WTC11 (cell line): ENCODE results near the gene U2SURP. TPM values are rescaled to one million over a fixed set of nuclear protein-coding genes. Genes with fewer than 3 reads are reported as not detected.
A peak's percentile ranks its signal among the peaks of the same experiment; 100 is the strongest.

ENCODE experiments used
- ARID4B ChIP-seq: sonication (generic); formaldehyde crosslinking; IDR thresholded peaks from 2 replicates; pipeline ENCODE4 v1.8.0; 2023; ENCODE audit warnings: missing genetic modification reagents, mild to moderate bottlenecking, borderline replicate concordance
- CBFB ChIP-seq: sonication (generic); formaldehyde crosslinking; IDR thresholded peaks from 2 replicates; pipeline ENCODE4 v1.8.1; 2022; ENCODE audit warnings: mild to moderate bottlenecking, low read depth, missing genetic modification reagents
- E2F1 ChIP-seq: sonication (generic); formaldehyde crosslinking; IDR thresholded peaks from 2 replicates; pipeline ENCODE4 v1.8.0; 2022; ENCODE audit warnings: mild to moderate bottlenecking, missing genetic modification reagents
- FOXJ3 ChIP-seq: sonication (generic); formaldehyde crosslinking; IDR thresholded peaks from 2 replicates; pipeline ENCODE4 v1.9.0; 2021; ENCODE audit warnings: missing genetic modification reagents, mild to moderate bottlenecking, borderline replicate concordance
- FOXP1 ChIP-seq: sonication (generic); formaldehyde crosslinking; IDR thresholded peaks from 2 replicates; pipeline ENCODE4 v1.8.0; 2022; ENCODE audit warnings: missing genetic modification reagents, mild to moderate bottlenecking, moderate library complexity, borderline replicate concordance
- GRHL2 ChIP-seq: fragments of 250-450 bp; sonication (Bioruptor Pico); IDR thresholded peaks from 2 replicates; pipeline ENCODE4 v1.8.0; 2022; ENCODE audit warnings: mild to moderate bottlenecking, moderate library complexity; ENCODE audit not compliant: insufficient replicate concordance, severe bottlenecking
- HMGA2 ChIP-seq: fragments of 250-450 bp; sonication (Bioruptor Pico); IDR thresholded peaks from 2 replicates; pipeline ENCODE4 v1.4.0; 2021; ENCODE audit warnings: mild to moderate bottlenecking, moderate library complexity
- IRF2 ChIP-seq: sonication (generic); formaldehyde crosslinking; IDR thresholded peaks from 2 replicates; pipeline ENCODE4 v1.8.0; 2022; ENCODE audit warnings: low read depth, missing genetic modification reagents, borderline replicate concordance
- JUN ChIP-seq: sonication (generic); formaldehyde crosslinking; IDR thresholded peaks from 2 replicates; pipeline ENCODE4 v1.8.0; 2023; ENCODE audit warnings: mild to moderate bottlenecking, missing genetic modification reagents
- KAT7 ChIP-seq: sonication (generic); formaldehyde crosslinking; IDR thresholded peaks from 2 replicates; pipeline ENCODE4 v1.8.1; 2023; ENCODE audit warnings: missing genetic modification reagents, mild to moderate bottlenecking, borderline replicate concordance
- NFYB ChIP-seq: sonication (generic); formaldehyde crosslinking; conservative IDR thresholded peaks from 2 replicates; pipeline ENCODE4 v1.8.0; 2022; ENCODE audit warnings: low read depth, missing genetic modification reagents
- NR1H2 ChIP-seq: sonication (generic); formaldehyde crosslinking; IDR thresholded peaks from 2 replicates; pipeline ENCODE4 v1.9.0; 2021; ENCODE audit warnings: mild to moderate bottlenecking, moderate library complexity, missing genetic modification reagents
- NR3C1 ChIP-seq: sonication (generic); formaldehyde crosslinking; conservative IDR thresholded peaks from 2 replicates; pipeline ENCODE4 v1.8.1; 2023; ENCODE audit warnings: low read depth, mild to moderate bottlenecking, missing genetic modification reagents
- OVOL2 ChIP-seq: fragments of 250-450 bp; sonication (Bioruptor Pico); IDR thresholded peaks from 2 replicates; pipeline ENCODE4 v1.9.0; 2021; ENCODE audit warnings: mild to moderate bottlenecking, borderline replicate concordance
- SMAD3 ChIP-seq: sonication (generic); formaldehyde crosslinking; IDR thresholded peaks from 2 replicates; pipeline ENCODE4 v1.8.0; 2022; ENCODE audit warnings: missing genetic modification reagents, mild to moderate bottlenecking, borderline replicate concordance
- TEAD1 ChIP-seq: sonication (generic); formaldehyde crosslinking; IDR thresholded peaks from 2 replicates; pipeline ENCODE4 v1.8.0; 2022; ENCODE audit warnings: mild to moderate bottlenecking, missing genetic modification reagents
- TEAD4 ChIP-seq: sonication (generic); formaldehyde crosslinking; IDR thresholded peaks from 2 replicates; pipeline ENCODE4 v1.8.0; 2022; ENCODE audit warnings: mild to moderate bottlenecking, missing genetic modification reagents
- ZBTB21 ChIP-seq: sonication (generic); formaldehyde crosslinking; IDR thresholded peaks from 2 replicates; pipeline ENCODE4 v1.8.1; 2023; ENCODE audit warnings: mild to moderate bottlenecking, missing genetic modification reagents, borderline replicate concordance
- ZNF138 ChIP-seq: sonication (generic); formaldehyde crosslinking; conservative IDR thresholded peaks from 2 replicates; pipeline ENCODE4 v1.8.1; 2022; ENCODE audit warnings: mild to moderate bottlenecking, moderate library complexity, missing genetic modification reagents
- ZNF396 ChIP-seq: fragments of 250-450 bp; sonication (Bioruptor Pico); IDR thresholded peaks from 2 replicates; pipeline ENCODE4 v1.8.0; 2021; ENCODE audit warnings: mild to moderate bottlenecking, moderate library complexity, borderline replicate concordance
- ZNF671 ChIP-seq: fragments of 250-450 bp; sonication (Bioruptor Pico); IDR thresholded peaks from 2 replicates; pipeline ENCODE4 v1.8.0; 2021; ENCODE audit warnings: mild to moderate bottlenecking
- ZSCAN18 ChIP-seq: fragments of 250-450 bp; sonication (Bioruptor Pico); IDR thresholded peaks from 2 replicates; pipeline ENCODE4 v2.1.2; 2022; ENCODE audit warnings: mild to moderate bottlenecking, moderate library complexity
- total RNA-seq: library from RNA; stranded (reverse); gene quantifications from 3 replicates; pipeline ENCODE4 v1.2.3, GENCODE V29; 2021
- TF ChIP-seq, protein P1 (sequence below): sonication (generic); formaldehyde crosslinking; IDR thresholded peaks from 2 replicates; pipeline ENCODE4 v1.8.1; 2023; ENCODE audit warnings: mild to moderate bottlenecking, missing genetic modification reagents, moderate library complexity
- TF ChIP-seq, protein P2 (sequence below): sonication (generic); formaldehyde crosslinking; conservative IDR thresholded peaks from 2 replicates; pipeline ENCODE4 v1.8.1; 2022; ENCODE audit warnings: mild to moderate bottlenecking, missing genetic modification reagents
- TF ChIP-seq, protein P3 (sequence below): sonication (generic); formaldehyde crosslinking; IDR thresholded peaks from 2 replicates; pipeline ENCODE4 v1.8.1; 2022; ENCODE audit warnings: mild to moderate bottlenecking, moderate library complexity, missing genetic modification reagents
- TF ChIP-seq, protein P4 (sequence below): sonication (generic); formaldehyde crosslinking; IDR thresholded peaks from 2 replicates; pipeline ENCODE4 v1.8.0; 2022; ENCODE audit warnings: mild to moderate bottlenecking, missing genetic modification reagents
- TF ChIP-seq, protein P5 (sequence below): sonication (generic); formaldehyde crosslinking; IDR thresholded peaks from 2 replicates; pipeline ENCODE4 v1.8.1; 2023; ENCODE audit warnings: mild to moderate bottlenecking, missing genetic modification reagents, moderate library complexity

Gene U2SURP
- total RNA-seq, 1 experiment from 2014 or later = 133 TPM

DNA sequence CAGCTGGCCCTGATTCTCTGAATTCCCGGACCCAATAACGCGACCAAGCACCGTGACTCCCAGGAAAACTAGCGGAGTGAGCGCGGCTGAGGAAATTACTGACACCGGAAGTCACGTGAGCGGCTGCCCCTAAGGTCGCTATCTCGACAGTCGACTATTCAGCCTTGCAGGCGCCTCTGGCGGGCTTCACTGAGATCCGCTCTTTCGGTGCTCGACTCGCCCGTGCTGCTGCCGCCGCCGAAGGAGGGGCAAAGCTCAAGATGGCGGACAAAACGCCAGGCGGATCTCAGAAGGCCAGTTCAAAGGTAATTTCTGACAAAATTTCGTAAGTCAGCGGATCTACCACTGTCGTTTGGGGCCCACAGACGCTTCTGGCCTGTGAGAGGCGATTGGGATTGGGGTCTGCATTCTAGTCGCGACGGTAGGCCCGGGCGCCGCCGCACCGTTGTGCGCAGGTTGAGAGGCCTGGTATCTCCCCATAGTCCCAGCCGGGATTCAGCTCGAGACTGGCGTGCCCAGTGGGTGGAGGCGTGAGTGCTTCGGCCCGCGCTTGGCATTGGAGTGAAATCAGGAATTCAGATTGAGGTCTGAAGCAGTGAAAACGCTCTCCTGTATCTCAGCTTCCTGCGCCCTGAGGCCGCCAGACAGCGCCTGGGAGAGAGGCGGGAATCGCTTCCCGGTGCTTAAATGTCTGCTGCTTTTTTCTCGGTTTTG lies at the start of gene U2SURP (continued):
- peak; percentile 15; the same call in 1 of the 2 replicates for TF ChIP-seq ARID4B
- TF ChIP-seq CBFB (CRISPR knock-in tag) = peak; percentile 84; the same call in 1 of the 2 replicates
- no peak for TF ChIP-seq FOXJ3 (CRISPR knock-in tag)
- TF ChIP-seq ZBTB21 (CRISPR knock-in tag) = no peak
- TF ChIP-seq, protein P1, sequence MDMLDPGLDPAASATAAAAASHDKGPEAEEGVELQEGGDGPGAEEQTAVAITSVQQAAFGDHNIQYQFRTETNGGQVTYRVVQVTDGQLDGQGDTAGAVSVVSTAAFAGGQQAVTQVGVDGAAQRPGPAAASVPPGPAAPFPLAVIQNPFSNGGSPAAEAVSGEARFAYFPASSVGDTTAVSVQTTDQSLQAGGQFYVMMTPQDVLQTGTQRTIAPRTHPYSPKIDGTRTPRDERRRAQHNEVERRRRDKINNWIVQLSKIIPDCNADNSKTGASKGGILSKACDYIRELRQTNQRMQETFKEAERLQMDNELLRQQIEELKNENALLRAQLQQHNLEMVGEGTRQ = peak; percentile 99
- TF ChIP-seq, protein P2, sequence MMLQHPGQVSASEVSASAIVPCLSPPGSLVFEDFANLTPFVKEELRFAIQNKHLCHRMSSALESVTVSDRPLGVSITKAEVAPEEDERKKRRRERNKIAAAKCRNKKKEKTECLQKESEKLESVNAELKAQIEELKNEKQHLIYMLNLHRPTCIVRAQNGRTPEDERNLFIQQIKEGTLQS (CRISPR knock-in tag) = no peak
- peak; percentile 16; the same call in 1 of the 2 replicates for TF ChIP-seq SMAD3 (CRISPR knock-in tag)
- TF ChIP-seq FOXP1 = peak; percentile 58; the same call in 1 of the 2 replicates
- no peak for TF ChIP-seq NFYB
- no peak for TF ChIP-seq GRHL2 (CRISPR knock-in tag)
- 0 out of 2 replicates have a peak, but pooled peaks have one; percentile 8 for TF ChIP-seq E2F1 (CRISPR knock-in tag)
- TF ChIP-seq, protein P3, sequence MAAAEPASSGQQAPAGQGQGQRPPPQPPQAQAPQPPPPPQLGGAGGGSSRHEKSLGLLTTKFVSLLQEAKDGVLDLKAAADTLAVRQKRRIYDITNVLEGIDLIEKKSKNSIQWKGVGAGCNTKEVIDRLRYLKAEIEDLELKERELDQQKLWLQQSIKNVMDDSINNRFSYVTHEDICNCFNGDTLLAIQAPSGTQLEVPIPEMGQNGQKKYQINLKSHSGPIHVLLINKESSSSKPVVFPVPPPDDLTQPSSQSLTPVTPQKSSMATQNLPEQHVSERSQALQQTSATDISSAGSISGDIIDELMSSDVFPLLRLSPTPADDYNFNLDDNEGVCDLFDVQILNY (CRISPR knock-in tag) = peak; percentile 94
- TF ChIP-seq, protein P4, sequence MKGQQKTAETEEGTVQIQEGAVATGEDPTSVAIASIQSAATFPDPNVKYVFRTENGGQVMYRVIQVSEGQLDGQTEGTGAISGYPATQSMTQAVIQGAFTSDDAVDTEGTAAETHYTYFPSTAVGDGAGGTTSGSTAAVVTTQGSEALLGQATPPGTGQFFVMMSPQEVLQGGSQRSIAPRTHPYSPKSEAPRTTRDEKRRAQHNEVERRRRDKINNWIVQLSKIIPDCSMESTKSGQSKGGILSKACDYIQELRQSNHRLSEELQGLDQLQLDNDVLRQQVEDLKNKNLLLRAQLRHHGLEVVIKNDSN (CRISPR knock-in tag) = peak; percentile 99
- no peak for TF ChIP-seq ZNF396 (CRISPR knock-in tag)
- no peak for TF ChIP-seq HMGA2 (CRISPR knock-in tag)
- no peak for TF ChIP-seq IRF2
- TF ChIP-seq, protein P5, sequence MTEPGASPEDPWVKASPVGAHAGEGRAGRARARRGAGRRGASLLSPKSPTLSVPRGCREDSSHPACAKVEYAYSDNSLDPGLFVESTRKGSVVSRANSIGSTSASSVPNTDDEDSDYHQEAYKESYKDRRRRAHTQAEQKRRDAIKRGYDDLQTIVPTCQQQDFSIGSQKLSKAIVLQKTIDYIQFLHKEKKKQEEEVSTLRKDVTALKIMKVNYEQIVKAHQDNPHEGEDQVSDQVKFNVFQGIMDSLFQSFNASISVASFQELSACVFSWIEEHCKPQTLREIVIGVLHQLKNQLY (CRISPR knock-in tag) = no peak
- TF ChIP-seq OVOL2 (CRISPR knock-in tag) = no peak
- no peak for TF ChIP-seq NR3C1 (CRISPR knock-in tag)
- 0 out of 2 replicates have a peak, but pooled peaks have one; percentile 50 for TF ChIP-seq NR1H2
- peak; percentile 61; the same call in 1 of the 2 replicates for TF ChIP-seq TEAD1
- no peak for TF ChIP-seq ZSCAN18 (CRISPR knock-in tag)
- TF ChIP-seq ZNF138 (CRISPR knock-in tag) = peak; percentile 73; the same call in 1 of the 2 replicates
- TF ChIP-seq ZNF671 = no peak
- TF ChIP-seq KAT7 (CRISPR knock-in tag) = peak; percentile 65; the same call in 1 of the 2 replicates
- TF ChIP-seq JUN (CRISPR knock-in tag) = no peak
- TF ChIP-seq TEAD4 = 0 out of 2 replicates have a peak, but pooled peaks have one; percentile 40
